Bronchial epithelial cell (primary cell): ENCODE results near the gene MINDY2. TPM values are rescaled to one million over a fixed set of nuclear protein-coding genes. Genes with fewer than 3 reads are reported as not detected.
A peak's percentile ranks its signal among the peaks of the same experiment; 100 is the strongest.
"Not testable (repeated sequence)": the region's sequence is repeated elsewhere in the genome, so short reads cannot be mapped to it uniquely, and the experiment has no call there.

Source experiments
- DNase-seq: peaks from one replicate; pipeline ENCODE4 v3.0.0-alpha.2; 2010; ENCODE audit warnings: low read depth
- FAIRE-seq: peaks from 2 replicates; lab custom pipeline; 2011; peaks lifted over from hg19 to GRCh38; lab: Jason Lieb, UNC
- H3K27me3 ChIP-seq: 2 replicates; pipeline ENCODE4 v1.5.1; 2011; ENCODE audit warnings: low read length; ENCODE audit not compliant: control insufficient read depth, insufficient read depth
- H3K36me3 ChIP-seq: 2 replicates; pipeline ENCODE4 v1.5.1; 2011; ENCODE audit warnings: low read length; ENCODE audit not compliant: control insufficient read depth, insufficient read depth
- H3K4me3 ChIP-seq: 2 replicates; pipeline ENCODE4 v1.5.1; 2011; ENCODE audit warnings: mild to moderate bottlenecking, low read depth, low read length, control low read depth
- total RNA-seq: library from RNA; depleted of rRNA; stranded (reverse); fragments of >200 nt; gene quantifications from 2 replicates; pipeline ENCODE4 v1.2.1, GENCODE V29; 2014
- TF ChIP-seq, protein P1 (sequence below): IDR thresholded peaks from 2 replicates; pipeline ENCODE4 v1.5.1; 2011; ENCODE audit warnings: mild to moderate bottlenecking, moderate library complexity, low read length, control low read depth, inconsistent platforms; ENCODE audit not compliant: insufficient read depth, severe bottlenecking

Gene MINDY2
- total RNA-seq, 1 donor from 2014 or later = 25.0 TPM

- FAIRE-seq (peak; percentile 7), DNase-seq (no peak)
- H3K36me3 ChIP-seq = no peaks in the 10 kb centered on the region
- no peaks in the 10 kb centered on the region for H3K27me3 ChIP-seq
- no peak overlapping the region for H3K4me3 ChIP-seq
- TF ChIP-seq, protein P1, sequence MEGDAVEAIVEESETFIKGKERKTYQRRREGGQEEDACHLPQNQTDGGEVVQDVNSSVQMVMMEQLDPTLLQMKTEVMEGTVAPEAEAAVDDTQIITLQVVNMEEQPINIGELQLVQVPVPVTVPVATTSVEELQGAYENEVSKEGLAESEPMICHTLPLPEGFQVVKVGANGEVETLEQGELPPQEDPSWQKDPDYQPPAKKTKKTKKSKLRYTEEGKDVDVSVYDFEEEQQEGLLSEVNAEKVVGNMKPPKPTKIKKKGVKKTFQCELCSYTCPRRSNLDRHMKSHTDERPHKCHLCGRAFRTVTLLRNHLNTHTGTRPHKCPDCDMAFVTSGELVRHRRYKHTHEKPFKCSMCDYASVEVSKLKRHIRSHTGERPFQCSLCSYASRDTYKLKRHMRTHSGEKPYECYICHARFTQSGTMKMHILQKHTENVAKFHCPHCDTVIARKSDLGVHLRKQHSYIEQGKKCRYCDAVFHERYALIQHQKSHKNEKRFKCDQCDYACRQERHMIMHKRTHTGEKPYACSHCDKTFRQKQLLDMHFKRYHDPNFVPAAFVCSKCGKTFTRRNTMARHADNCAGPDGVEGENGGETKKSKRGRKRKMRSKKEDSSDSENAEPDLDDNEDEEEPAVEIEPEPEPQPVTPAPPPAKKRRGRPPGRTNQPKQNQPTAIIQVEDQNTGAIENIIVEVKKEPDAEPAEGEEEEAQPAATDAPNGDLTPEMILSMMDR = no peak
Measured at GRCh38 chr15:58797505-58797904, 26.4 kb downstream of the MINDY2 start.

DNA sequence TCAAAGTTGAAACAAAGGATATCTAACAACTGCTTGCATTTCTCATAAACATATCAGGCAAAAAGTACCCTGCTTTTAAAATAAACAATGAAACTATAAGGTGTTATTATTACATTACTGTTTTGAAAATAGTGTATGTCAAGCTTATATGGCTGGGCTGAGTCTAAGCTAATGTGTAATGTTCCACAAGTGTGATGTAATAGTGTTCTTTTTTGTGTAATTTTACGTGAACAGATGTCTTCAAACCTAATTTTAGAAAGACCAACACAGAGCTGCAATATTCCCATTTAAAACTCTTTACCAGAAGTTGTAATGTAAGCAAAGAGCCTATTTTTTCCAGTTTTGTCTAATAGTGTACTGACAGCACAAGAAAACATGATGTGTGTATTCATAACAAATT lies 34.0 kb downstream of the MINDY2 start:
- DNase-seq (no peak), FAIRE-seq (no peak)
- TF ChIP-seq, protein P1 = no peak
- Histone ChIP-seq H3K4me3 (no peak overlapping the region), H3K27me3 (no peaks in the 10 kb centered on the region), H3K36me3 (no peaks in the 10 kb centered on the region)

- not testable (repeated sequence) for H3K36me3 ChIP-seq, H3K4me3 ChIP-seq, FAIRE-seq
Measured at GRCh38 chr15:58823267-58823666, 52.2 kb downstream of the MINDY2 start.

GRCh38 chr15:58830556-58830955 lies 59.5 kb downstream of the MINDY2 start:
- no peak for FAIRE-seq

More at GRCh38 chr15:58823267-58823666, 52.2 kb downstream of the MINDY2 start:
- H3K27me3 ChIP-seq, DNase-seq: not testable (repeated sequence)

GRCh38 chr15:58833681-58834426 lies 62.8 kb downstream of the MINDY2 start:
- DNase-seq, H3K36me3 ChIP-seq, H3K27me3 ChIP-seq, FAIRE-seq, H3K4me3 ChIP-seq: not testable (repeated sequence)

More at GRCh38 chr15:58830556-58830955, 59.5 kb downstream of the MINDY2 start:
- H3K36me3 ChIP-seq = no peaks in the 10 kb centered on the region
- no peaks in the 10 kb centered on the region for H3K27me3 ChIP-seq
- TF ChIP-seq, protein P1 = no peak
- H3K4me3 ChIP-seq = no peak overlapping the region
- DNase-seq = no peak

DNA sequence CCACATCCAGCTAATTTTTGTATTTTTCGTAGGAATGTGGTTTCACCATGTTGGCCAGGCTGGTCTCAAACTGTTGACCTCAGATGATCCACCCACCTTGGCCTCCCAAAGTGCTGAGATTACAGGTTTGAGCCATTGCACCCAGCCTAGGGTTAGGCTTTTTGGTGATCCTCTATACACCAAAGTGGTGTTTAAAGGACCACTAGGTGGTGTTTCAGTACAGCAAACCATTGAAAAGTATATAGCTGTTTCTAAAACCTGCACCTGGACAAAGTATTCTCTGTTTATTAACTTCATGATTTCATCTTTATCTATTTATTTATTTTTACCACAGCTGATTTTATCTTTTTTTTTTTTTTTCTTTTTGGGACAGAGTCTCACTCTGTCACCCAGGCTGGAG lies 68.4 kb downstream of the MINDY2 start:
- TF ChIP-seq, protein P1 = peak; percentile 32
- no peak overlapping the region for H3K4me3 ChIP-seq
- DNase-seq = peak; percentile 15
- H3K27me3 ChIP-seq = no peaks in the 10 kb centered on the region
- peaks cover 1% of the 10 kb centered on the region for H3K36me3 ChIP-seq
- no peak for FAIRE-seq
